Colonic mucosa (tissue), 4 donors: Measurements from ENCODE around the gene TBC1D7. TPM values are rescaled to one million over a fixed set of nuclear protein-coding genes. Genes with fewer than 3 reads are reported as not detected.

ENCODE experiments used
- DNase-seq: peaks from one replicate; pipeline ENCODE4 v3.0.0-alpha.2; 2020
- H3K27ac ChIP-seq: fragments of 200-600 bp; one replicate; pipeline ENCODE4 v1.8.0; 2021
- H3K27me3 ChIP-seq: fragments of 200-600 bp; one replicate; pipeline ENCODE4 v1.8.0; 2021
- H3K36me3 ChIP-seq: fragments of 200-600 bp; one replicate; pipeline ENCODE4 v1.8.0; 2021
- H3K4me1 ChIP-seq: fragments of 200-600 bp; one replicate; pipeline ENCODE4 v1.8.0; 2021; ENCODE audit warnings: mild to moderate bottlenecking
- H3K4me3 ChIP-seq: fragments of 200-600 bp; one replicate; pipeline ENCODE4 v1.8.0; 2021
- H3K9ac ChIP-seq, 2 donors: one replicate each; pipeline ENCODE4 v1.7.0; 2013; ENCODE audit warnings: control low read depth in 2 of 2, low read depth in 2 of 2, low read length in 2 of 2
- H3K9me3 ChIP-seq: fragments of 200-600 bp; one replicate; pipeline ENCODE4 v1.8.0; 2021
- CTCF ChIP-seq: fragments of 200-600 bp; IDR thresholded peaks from one replicate; pipeline ENCODE4 v1.8.0; 2022; ENCODE audit warnings: antibody characterized with exemption, mild to moderate bottlenecking
- intact Hi-C: fragments of 100-400 bp; cut with DNase I; formaldehyde crosslinking; loops from one replicate; pipeline ENCODE4 v1.14.1; 2022
- total RNA-seq, 2 donors: library from RNA; stranded (reverse); fragmentation: NEBNext Ultra II Directional in 1 of 2; extraction: Animal tissue kit (Norgen Biotek cat#: 25700) in 1 of 2; gene quantifications; one replicate each; pipeline ENCODE4 v1.2.1, GENCODE V29; 2021
- donor health status: healthy.
- donor health status: DM: no; HTN: no; CAD: no.
- donor health status: DM: no; HTN: no; CAD: no.

The TBC1D7 gene
- total RNA-seq, 2 donors from 2014 or later, result 21.4 to 23.3 TPM

GRCh38 chr6:13261464-13261994 is 66.8 kb downstream of the TBC1D7 start:
- Histone ChIP-seq H3K36me3 (no peaks in the 10 kb centered on the region), H3K4me1 (no peaks in the 10 kb centered on the region), H3K4me3 (no peak overlapping the region), H3K27ac (no peak overlapping the region), H3K9ac (no peak overlapping the region), H3K27me3 (no peaks in the 10 kb centered on the region), H3K9me3 (no peaks in the 10 kb centered on the region)
- TF ChIP-seq CTCF, result no peak
- no peak for DNase-seq
- intact Hi-C loops, result no loop called here

GRCh38 chr6:13260831-13261230 is 67.5 kb downstream of the TBC1D7 start:
- no peaks in the 10 kb centered on the region for H3K36me3 ChIP-seq
- H3K4me1 ChIP-seq, result no peaks in the 10 kb centered on the region
- H3K9me3 ChIP-seq, result no peaks in the 10 kb centered on the region
- no peak overlapping the region for H3K4me3 ChIP-seq
- H3K9ac ChIP-seq, result no peak overlapping the region
- no peak for TF ChIP-seq CTCF
- intact Hi-C loops, result no loop called here
- no peak for DNase-seq
- H3K27me3 ChIP-seq, result no peaks in the 10 kb centered on the region
- no peak overlapping the region for H3K27ac ChIP-seq

GRCh38 chr6:13260101-13260598 is 68.2 kb downstream of the TBC1D7 start:
- no peak overlapping the region for H3K27ac ChIP-seq
- no peak overlapping the region for H3K9ac ChIP-seq
- no peak for DNase-seq
- no peak for TF ChIP-seq CTCF
- no peaks in the 10 kb centered on the region for H3K9me3 ChIP-seq
- intact Hi-C loops, result no loop called here
- no peaks in the 10 kb centered on the region for H3K4me1 ChIP-seq
- H3K4me3 ChIP-seq, result no peak overlapping the region
- no peaks in the 10 kb centered on the region for H3K36me3 ChIP-seq
- H3K27me3 ChIP-seq, result no peaks in the 10 kb centered on the region

GRCh38 chr6:13259393-13259792 is 68.9 kb downstream of the TBC1D7 start:
- no peaks in the 10 kb centered on the region for H3K9me3 ChIP-seq
- TF ChIP-seq CTCF, result no peak
- no peaks in the 10 kb centered on the region for H3K27me3 ChIP-seq
- no peak for DNase-seq
- H3K27ac ChIP-seq, result no peak overlapping the region
- H3K36me3 ChIP-seq, result no peaks in the 10 kb centered on the region
- no peaks in the 10 kb centered on the region for H3K4me1 ChIP-seq
- intact Hi-C loops, result no loop called here
- H3K4me3 ChIP-seq, result no peak overlapping the region
- no peak overlapping the region for H3K9ac ChIP-seq

GRCh38 chr6:13256266-13257001 is 71.9 kb downstream of the TBC1D7 start:
- H3K9me3 ChIP-seq, result no peaks in the 10 kb centered on the region
- no peaks in the 10 kb centered on the region for H3K27me3 ChIP-seq
- no peaks in the 10 kb centered on the region for H3K36me3 ChIP-seq
- H3K4me1 ChIP-seq, result no peaks in the 10 kb centered on the region
- no peak overlapping the region for H3K4me3 ChIP-seq
- intact Hi-C loops, result no loop called here
- H3K9ac ChIP-seq, result no peak overlapping the region
- no peak for TF ChIP-seq CTCF
- DNase-seq, result no peak
- H3K27ac ChIP-seq, result no peak overlapping the region

Other genes starting within 250 kb of the TBC1D7 start
- gene GFOD1, start 159.1 kb upstream of the TBC1D7 start, total RNA-seq, result 1 to 10 TPM; 6.9 to 7.6 TPM
- 10 to 100 TPM; 13.3 to 13.7 TPM for gene SIRT5, start 246.1 kb upstream of the TBC1D7 start, total RNA-seq